GM18526 (cell line): ENCODE measurements around the gene CRKL.

Experiments used
- POLR2A ChIP-seq: IDR thresholded peaks from 3 replicates; pipeline ENCODE4 v1.6.1; 2011; ENCODE audit not compliant: insufficient read length; ENCODE audit errors: extremely low read depth

The CRKL gene

DNA sequence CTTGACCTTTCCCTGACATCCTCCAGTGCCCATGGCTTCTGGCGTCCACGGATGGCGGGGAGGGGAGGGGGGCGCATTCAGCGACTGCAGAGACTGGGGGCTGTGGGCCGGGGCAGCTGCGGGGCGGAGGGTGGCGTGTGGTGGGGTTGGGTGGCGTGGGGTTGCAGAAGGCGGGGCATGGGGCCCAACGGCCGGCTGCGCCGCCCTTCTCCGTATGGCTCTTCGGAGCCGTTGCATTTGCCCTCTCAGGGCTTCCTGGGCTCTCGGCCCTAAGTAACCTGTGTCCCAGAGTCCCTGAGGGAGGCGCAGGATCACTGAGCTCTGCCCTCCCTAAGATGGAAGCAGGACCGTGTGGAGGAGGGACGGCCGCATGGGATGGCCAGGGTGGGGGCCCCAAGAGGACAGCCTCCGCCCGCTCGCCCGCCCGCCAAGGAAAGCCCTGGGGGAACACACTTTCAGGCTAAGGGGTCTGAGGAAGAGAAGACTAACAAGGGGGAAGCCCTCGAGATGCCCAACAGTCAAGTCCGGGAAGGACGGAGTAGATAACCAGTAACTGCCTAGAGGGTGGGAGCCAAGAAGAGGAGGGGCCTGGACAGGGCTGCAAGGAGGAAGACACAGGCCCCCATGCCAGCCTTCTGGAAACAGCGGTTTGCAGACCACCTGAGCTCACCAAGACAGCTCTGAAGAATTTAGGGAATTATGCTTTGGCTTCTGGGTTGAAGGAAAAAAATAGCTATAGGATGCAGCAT lies 40.6 kb downstream of the CRKL start:
- TF ChIP-seq POLR2A = no peak

DNA sequence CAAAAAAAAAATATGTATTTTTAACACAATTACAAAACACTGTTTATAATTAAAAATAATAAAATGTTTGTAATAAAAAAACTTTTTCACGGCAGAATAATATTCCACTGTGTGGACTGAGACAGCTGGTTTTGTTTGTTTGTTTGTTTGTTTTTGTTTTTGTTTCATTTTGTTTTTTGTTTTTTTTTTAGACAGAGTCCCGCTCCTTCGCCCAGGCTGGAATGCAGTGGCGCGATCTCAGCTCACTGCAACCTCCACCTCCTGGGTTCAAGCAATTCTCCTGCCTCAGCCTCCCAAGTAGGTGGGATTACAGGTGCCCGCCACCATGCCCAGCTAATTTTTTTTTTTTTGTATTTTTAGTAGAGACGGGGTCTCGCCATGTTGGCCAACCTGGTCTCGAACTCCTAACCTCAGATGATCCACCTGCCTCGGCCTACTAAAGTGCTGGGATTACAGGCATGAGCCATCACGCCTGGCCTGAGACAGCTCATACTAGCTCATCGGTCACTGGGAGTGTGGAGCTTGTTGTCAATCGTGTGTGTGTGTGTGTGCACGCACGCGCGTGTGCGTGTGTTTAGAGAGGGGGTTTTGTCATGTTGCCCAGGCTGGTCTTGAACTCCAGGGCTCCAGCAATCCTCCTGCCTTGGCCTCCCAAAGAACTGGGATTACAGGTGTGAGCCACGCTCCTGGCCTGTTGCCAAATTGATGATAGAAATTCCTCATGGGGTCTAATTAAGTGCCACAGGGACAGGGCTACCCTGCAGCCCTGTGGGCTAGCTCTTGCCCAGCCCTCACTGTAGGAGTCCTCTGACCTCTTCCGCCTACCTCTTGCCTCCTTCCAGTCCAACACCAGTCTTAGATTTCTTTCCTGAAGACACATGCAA lies 42.6 kb downstream of the CRKL start:
- TF ChIP-seq POLR2A = no peak

DNA sequence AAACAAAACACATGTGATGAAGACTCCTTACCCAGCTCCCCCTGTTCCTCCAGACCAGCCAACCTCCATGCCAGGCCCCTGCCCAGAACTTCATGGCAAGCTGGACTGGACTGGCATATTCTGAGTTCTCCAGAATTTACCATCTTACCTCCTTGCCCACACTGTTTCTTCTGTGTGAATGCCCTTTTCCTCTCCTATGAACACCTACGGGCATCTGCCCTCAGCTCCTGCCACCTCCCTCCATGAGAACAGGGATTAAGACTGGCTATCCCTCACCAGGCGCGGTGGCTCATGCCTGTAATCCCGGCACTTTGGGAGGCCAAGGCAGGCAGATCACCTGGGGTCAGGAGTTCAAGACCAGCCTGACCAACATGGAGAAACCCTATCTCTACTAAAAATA lies 43.4 kb downstream of the CRKL start:
- no peak for TF ChIP-seq POLR2A

DNA sequence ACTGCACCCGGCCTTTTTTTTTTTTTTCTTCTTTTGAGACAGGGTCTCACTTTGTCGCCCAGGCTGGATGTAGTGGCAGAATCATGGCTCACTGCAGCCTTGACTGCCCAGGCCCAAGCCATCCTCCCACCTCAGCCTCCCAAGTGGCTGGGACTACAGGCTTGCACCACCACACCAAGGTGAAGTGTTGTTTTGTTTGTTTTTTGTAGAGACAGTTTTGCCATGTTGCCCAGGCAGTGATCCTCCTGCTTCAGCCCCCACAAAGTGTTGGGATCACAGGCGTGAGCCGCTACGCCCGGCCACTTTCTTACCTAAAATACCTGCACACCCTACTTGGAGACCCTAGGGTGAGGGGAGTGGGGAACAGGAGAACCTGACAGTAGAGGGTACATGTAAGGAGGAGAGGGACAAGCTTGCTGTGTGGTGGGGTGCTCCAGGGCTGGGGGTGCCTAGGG lies 45.3 kb downstream of the CRKL start:
- TF ChIP-seq POLR2A = no peak

DNA sequence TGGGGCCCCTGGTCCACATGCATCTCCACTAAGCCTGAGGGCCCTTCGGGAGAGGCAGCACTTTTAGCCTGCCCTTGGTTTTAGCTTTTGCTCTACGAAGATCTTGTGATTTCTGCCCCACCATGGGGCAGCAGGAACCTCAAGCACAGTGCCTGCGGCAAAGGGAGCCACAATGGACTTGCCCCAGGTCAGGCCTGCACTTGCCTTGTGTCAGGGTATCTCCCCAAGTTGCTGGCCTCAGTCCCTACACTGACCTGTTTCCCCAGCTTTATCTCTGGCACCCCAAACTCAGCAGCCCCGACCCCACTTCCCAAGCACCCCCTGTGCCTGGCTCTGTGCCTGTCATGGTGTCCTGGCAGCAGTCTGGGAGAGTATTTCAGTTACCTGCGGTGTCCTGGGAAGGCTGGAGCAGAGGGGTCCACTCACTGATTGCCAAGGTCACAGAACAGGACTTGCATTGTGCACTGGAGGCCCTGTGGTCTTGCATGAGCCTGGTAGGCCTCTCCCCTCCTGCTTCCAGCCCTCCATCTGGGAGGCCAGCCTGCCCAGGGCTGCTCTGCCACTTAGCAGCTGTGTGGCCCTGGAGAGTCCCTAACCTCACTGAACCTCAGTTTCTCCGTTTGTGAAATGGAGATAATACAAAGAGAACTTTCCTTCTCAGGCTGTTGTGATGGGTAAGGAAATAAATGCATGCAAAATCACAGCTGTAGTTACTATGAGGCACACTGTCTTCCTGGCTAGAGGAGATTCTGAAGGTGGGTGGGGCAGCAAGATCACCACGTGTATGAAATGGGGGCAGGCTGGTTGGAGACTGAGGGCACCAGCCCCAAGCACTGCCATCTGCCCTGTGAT lies 46.2 kb downstream of the CRKL start:
- no peak for TF ChIP-seq POLR2A

DNA sequence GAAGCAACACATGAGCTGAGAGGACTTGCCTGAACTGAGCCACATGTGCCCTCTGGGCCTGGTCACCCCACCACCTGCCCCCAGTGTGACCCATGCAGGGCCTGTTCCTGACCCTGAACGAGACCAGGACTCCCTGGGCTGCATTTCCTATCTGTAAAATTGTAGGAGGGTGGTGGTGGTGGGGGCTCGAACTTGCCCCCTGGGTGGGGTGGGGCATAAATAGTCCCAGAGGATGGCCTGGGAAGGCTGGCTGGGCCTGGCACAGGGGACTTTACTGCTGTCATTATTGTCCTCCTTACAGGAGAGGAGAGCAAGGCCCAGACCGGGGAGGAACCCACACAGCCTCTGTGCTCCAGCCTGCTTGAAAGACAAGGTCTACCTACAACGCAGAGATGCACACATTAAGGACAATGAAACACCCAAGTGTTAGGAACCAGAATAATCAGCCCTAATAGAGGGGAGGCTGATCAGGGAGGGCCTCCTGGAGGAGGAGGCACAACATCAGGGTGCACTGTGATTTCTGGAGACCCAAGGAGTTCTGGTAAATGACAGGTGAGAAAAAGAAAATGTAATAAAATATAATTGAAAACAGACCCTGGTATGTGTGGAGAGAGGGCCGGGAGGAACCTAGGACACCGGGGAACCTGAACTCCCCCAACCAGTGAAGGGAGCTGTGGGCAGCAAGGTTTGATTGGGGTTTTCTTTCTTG lies 47.0 kb downstream of the CRKL start:
- no peak for TF ChIP-seq POLR2A

DNA sequence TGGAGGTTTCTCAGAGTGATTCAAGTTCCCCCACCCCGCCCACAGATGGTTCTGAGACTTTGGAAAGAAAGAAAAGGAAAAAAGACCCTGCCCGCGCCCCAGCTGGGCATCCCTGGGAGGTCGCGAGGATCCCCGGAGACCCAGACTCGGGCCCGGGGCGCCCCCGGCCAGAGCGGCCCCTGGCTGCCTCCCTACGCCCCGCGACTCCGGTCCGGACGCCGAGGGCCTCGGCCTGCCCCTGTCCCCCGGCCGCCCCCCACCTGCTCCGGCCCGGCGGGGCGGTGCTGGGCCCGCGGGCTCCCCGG lies 47.5 kb downstream of the CRKL start:
- TF ChIP-seq POLR2A = no peak

DNA sequence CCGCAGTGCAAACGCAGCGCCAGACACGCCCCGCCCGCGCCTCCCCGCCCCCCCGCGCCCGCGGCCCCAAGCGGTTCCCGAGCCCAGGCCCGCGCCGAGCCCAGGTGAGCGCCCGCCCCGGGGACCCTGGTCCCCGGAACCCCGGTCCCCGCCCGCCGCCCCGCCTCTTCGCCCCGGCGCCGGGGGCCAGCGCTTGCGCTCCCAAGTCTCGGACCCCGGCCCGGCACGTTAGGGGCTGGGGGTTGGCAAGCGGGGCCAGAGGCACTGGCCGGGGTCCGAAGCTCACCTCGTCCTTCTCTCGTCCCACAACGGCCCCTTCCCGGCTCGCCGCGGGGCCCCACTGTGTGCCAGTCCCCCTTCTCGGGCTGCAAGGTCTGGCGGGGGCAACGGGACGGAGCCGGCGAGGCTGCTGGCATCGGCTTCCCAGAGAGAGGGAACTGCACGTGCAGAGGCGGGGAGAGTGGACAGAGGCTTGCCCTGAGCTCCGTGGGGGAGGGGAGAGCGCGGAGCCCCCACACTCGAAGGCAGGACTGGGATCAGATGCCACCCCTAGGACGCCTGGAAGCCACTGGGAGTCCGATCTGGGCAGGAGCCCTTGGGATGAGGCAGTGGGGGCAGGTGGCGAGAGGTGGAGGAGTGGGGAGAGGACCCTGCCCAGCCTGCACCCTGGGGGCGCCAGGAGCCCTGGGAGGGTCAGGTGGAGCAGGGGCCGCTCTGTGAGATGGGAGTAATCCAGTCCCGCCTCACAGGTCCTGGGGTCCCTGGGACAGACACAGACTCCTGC lies 48.1 kb downstream of the CRKL start:
- no peak for TF ChIP-seq POLR2A

DNA sequence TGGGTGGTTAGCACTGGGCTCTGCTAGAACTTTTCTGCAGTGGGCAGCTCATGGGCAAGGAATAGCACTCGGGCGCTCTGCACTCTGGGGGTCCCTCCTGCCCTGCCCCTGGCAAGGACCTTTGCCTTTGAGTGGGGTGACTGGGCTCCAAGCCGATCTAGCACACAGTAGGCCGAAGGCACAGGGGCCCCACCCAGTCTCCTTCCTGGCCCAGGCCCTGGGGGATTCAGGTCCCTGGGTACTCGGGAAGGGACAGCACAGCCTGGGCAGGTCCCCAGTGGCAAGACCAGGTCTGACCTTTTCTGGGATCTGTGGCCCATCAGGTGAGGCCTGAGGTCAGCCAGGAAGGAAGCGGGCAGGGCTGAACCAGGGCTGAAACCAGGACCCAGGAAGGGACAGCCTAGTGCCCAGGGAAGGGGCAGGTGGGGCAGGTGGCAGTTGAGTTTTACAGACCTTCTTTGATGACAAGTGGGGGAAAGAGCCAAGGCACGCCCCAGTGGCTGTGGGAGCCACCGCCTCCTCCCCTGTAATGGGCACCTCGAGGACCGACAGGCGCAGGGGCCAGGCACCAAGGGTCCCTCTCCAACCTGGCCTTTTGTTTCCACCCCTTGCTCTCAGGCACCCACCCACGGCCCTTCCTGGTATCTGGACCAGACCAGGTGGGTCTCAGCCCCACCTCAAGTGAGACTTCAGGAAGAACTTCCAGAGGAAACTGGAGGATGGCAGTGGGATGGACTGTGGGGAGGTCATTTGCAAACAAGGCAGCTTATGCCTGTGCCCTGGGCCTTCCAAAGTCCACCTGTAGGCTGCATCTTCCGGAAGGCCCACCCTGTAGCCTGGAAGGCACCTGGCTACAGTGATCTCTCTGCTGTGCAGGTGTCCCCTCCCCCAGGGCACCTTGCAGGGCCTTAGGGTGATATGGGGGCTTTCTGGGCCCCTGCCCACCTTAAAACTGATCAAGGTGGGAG lies 49.0 kb downstream of the CRKL start:
- TF ChIP-seq POLR2A = no peak

DNA sequence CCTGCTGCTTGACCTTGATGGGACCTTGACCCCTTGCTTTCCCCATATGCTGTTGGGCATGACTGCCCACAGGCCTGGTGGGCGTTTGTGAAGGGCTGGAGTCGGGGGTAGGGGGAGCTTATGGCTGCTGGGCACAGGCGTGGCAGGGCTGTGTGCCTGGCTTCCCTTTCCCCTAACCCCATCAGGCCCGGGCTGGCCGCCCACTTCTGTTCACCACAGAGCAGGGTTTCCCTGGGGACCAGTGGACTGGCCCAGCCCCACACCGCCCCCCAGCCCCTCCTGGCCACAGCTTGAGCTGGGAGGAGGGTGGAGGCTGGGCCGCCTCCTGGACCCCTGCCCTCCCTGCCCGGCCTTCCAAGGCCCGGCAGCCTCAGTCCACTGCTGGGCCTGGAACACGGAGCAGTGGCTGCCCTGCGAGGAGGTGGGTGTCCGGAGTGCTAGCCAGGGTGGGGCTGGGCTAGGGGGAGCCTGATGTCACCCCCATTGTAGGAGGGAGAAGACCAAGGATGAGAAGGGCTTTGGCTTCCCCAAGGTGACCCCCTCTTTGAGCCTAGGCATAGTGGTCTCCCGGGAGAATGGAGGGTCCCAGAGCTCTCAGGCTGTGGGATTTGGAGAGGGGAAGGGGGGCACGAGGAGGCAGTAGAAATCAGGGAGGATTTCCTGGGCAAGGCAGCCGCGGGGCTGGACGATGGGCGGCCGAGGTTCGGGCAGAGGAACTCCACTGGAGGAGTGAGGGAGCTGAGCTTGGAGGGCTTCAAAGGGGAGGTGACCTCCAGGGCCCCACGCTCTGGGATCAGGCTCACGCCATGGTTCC lies 49.9 kb downstream of the CRKL start, which contains the start of gene AIFM3:
Gene AIFM3 (plus strand): TSS at position 373 of the 814 bp plus-strand sequence. CDS start 690 bp downstream, outside the sequence.
- TF ChIP-seq POLR2A = no peak

DNA sequence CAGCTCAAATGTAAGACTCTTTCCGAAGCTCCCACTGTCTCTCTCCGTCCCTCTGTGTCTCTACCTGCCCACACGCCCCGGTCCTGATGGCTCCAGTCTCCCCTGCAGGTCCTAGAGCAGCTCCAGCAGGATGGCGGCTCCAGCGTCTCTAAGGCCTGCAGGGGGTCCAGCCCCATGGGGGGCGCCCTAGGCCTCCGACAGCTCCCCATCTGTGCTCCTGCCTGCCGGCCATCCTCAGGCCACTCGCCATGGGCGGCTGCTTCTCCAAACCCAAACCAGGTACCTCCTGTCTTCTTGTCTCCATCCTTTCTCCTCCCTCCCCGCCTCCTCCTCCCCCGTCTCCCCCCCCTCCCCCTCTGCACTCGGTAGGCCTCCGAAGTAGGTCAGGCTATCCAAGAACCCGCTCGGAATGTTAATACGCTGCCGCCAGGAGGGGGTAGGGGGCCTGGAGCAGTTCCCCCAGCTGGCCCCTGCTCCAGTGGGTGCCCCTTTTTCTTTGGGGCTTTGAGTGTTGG lies 50.5 kb downstream of the CRKL start:
- no peak for TF ChIP-seq POLR2A
